Measurements from ENCODE around the gene SBNO2. TPM values are rescaled to one million over a fixed set of nuclear protein-coding genes. Genes with fewer than 3 reads are reported as not detected.
A peak's percentile ranks its signal among the peaks of the same experiment; 100 is the strongest.

Gene SBNO2
- total and polyA plus RNA-seq, 4 donors: 45.6 to 155 (median 95.9) TPM

GRCh38 chr19:1132552-1133383, 41.3 kb downstream of the SBNO2 start:
- no peak for DNase-seq
- H3K36me3 ChIP-seq (ENCODE audit: control insufficient read depth in 4 of 4, insufficient read depth in 4 of 4, low read length in 4 of 4): peaks cover 0 to 28% (median 0%) of the 10 kb centered on the region in 4 donors
- H3K4me3 ChIP-seq: no peak overlapping the region
- TF ChIP-seq CTCF (IDR thresholded peaks at IDR 0.05; ENCODE audit: control extremely low read depth, extremely low read depth): no peak
- H3K4me1 ChIP-seq (ENCODE audit: control insufficient read depth in 5 of 5, insufficient read depth in 5 of 5, low read length in 5 of 5): peaks cover 0 to 36% (median 11%) of the 10 kb centered on the region in 5 donors
- peak overlapping the region; percentile 88 to 97 for H3K27ac ChIP-seq (ENCODE audit: low read depth in 1 of 2, low read length in 1 of 2)
- no peaks in the 10 kb centered on the region for H3K27me3 ChIP-seq (ENCODE audit: control insufficient read depth in 3 of 3, insufficient read depth in 3 of 3, low read length in 2 of 3)
- no peak overlapping the region for H3K9ac ChIP-seq (ENCODE audit: insufficient read depth in 1 of 2, low read length in 2 of 2)
- 34 to 52% methylated on average over 46 to 48 of the region's 48 CpGs for WGBS, 2 donors
- H3K9me3 ChIP-seq (ENCODE audit: control insufficient read depth in 4 of 4, insufficient read depth in 3 of 4, low read length in 3 of 4): no peaks in the 10 kb centered on the region
- ATAC-seq (ENCODE audit: insufficient read depth, low FRiP score): no peak

- peak; percentile 72 to 74 (median 73) for DNase-seq
- WGBS, 2 donors: 4 to 11% methylated on average over 63 to 64 of the region's 64 CpGs
- Histone ChIP-seq H3K27me3 (ENCODE audit: control insufficient read depth in 3 of 3, insufficient read depth in 3 of 3, low read length in 2 of 3) (no peaks in the 10 kb centered on the region), H3K4me1 (ENCODE audit: control insufficient read depth in 5 of 5, insufficient read depth in 5 of 5, low read length in 5 of 5) (peaks cover 0 to 36% (median 11%) of the 10 kb centered on the region in 5 donors), H3K27ac (ENCODE audit: low read depth in 1 of 2, low read length in 1 of 2) (peak overlapping the region; percentile 88 to 97), H3K4me3 (peak overlapping the region; percentile 76), H3K9ac (ENCODE audit: insufficient read depth in 1 of 2, low read length in 2 of 2) (no peak overlapping the region), H3K9me3 (ENCODE audit: control insufficient read depth in 4 of 4, insufficient read depth in 3 of 4, low read length in 3 of 4) (no peaks in the 10 kb centered on the region), H3K36me3 (ENCODE audit: control insufficient read depth in 4 of 4, insufficient read depth in 4 of 4, low read length in 4 of 4) (peaks cover 0 to 36% (median 3%) of the 10 kb centered on the region in 4 donors)
- peak; percentile 67 for ATAC-seq (ENCODE audit: insufficient read depth, low FRiP score)
- no peak for TF ChIP-seq CTCF (IDR thresholded peaks at IDR 0.05; ENCODE audit: control extremely low read depth, extremely low read depth)
Measured at GRCh38 chr19:1131718-1132551, 42.1 kb downstream of the SBNO2 start.

GRCh38 chr19:1130771-1131717, 43.0 kb downstream of the SBNO2 start:
- 35 to 52% methylated on average over 22 of the region's 22 CpGs for WGBS, 2 donors
- ATAC-seq (ENCODE audit: insufficient read depth, low FRiP score): no peak
- Histone ChIP-seq H3K36me3 (ENCODE audit: control insufficient read depth in 4 of 4, insufficient read depth in 4 of 4, low read length in 4 of 4) (peaks cover 0 to 38% (median 6%) of the 10 kb centered on the region in 4 donors), H3K27ac (ENCODE audit: low read depth in 1 of 2, low read length in 1 of 2) (peak overlapping the region; percentile 88 to 97), H3K4me3 (peak overlapping the region; percentile 76), H3K9ac (ENCODE audit: insufficient read depth in 1 of 2, low read length in 2 of 2) (no peak overlapping the region), H3K27me3 (ENCODE audit: control insufficient read depth in 3 of 3, insufficient read depth in 3 of 3, low read length in 2 of 3) (no peaks in the 10 kb centered on the region), H3K9me3 (ENCODE audit: control insufficient read depth in 4 of 4, insufficient read depth in 3 of 4, low read length in 3 of 4) (no peaks in the 10 kb centered on the region), H3K4me1 (ENCODE audit: control insufficient read depth in 5 of 5, insufficient read depth in 5 of 5, low read length in 5 of 5) (peaks cover 0 to 30% (median 11%) of the 10 kb centered on the region in 5 donors)
- DNase-seq: no peak
- TF ChIP-seq CTCF (IDR thresholded peaks at IDR 0.05; ENCODE audit: control extremely low read depth, extremely low read depth): no peak
